Ishikawa (cell line): ENCODE measurements around the gene EIF4E3.

Experiments used
- CEBPB ChIP-seq: IDR thresholded peaks from 2 replicates; pipeline ENCODE4 v1.6.1; 2012
- CREB1 ChIP-seq: IDR thresholded peaks from 2 replicates; pipeline ENCODE4 v1.6.1; 2012; ENCODE audit warnings: low read depth
- EGR1 ChIP-seq: IDR thresholded peaks from 2 replicates; pipeline ENCODE4 v1.6.1; 2012
- EP300 ChIP-seq: IDR thresholded peaks from 2 replicates; pipeline ENCODE4 v1.6.1; 2012; ENCODE audit warnings: borderline replicate concordance
- FOXM1 ChIP-seq: IDR thresholded peaks from 2 replicates; pipeline ENCODE4 v1.6.1; 2012; ENCODE audit warnings: low read depth, borderline replicate concordance
- MAX ChIP-seq: IDR thresholded peaks from 2 replicates; pipeline ENCODE4 v1.6.1; 2012
- NFIC ChIP-seq: IDR thresholded peaks from 2 replicates; pipeline ENCODE4 v1.6.1; 2012
- RAD21 ChIP-seq: IDR thresholded peaks from 2 replicates; pipeline ENCODE4 v1.6.1; 2012; ENCODE audit warnings: low read depth
- REST ChIP-seq: IDR thresholded peaks from 2 replicates; pipeline ENCODE4 v1.6.1; 2012; ENCODE audit warnings: low read depth, mild to moderate bottlenecking
- TAF1 ChIP-seq: IDR thresholded peaks from 2 replicates; pipeline ENCODE4 v1.6.1; 2012; ENCODE audit warnings: low read depth, mild to moderate bottlenecking
- TCF12 ChIP-seq: IDR thresholded peaks from 2 replicates; pipeline ENCODE4 v1.6.1; 2012; ENCODE audit warnings: low read depth
- TEAD4 ChIP-seq: IDR thresholded peaks from 2 replicates; pipeline ENCODE4 v1.6.1; 2012
- USF1 ChIP-seq: IDR thresholded peaks from 2 replicates; pipeline ENCODE4 v1.6.1; 2012
- YY1 ChIP-seq: IDR thresholded peaks from 2 replicates; pipeline ENCODE4 v1.6.1; 2012; ENCODE audit warnings: low read depth
- ZBTB7A ChIP-seq: IDR thresholded peaks from 2 replicates; pipeline ENCODE4 v1.6.1; 2012; ENCODE audit warnings: low read depth

EIF4E3 gene

GRCh38 chr3:71701251-71701762 lies 23.9 kb downstream of the EIF4E3 start:
- TF ChIP-seq TAF1 (no peak), RAD21 (no peak), CREB1 (no peak), YY1 (no peak), USF1 (no peak), FOXM1 (no peak), TEAD4 (no peak), EGR1 (no peak), MAX (no peak), ZBTB7A (no peak), NFIC (no peak), CEBPB (no peak), REST (no peak), TCF12 (no peak), EP300 (no peak)

- TF ChIP-seq CEBPB (no peak), FOXM1 (no peak), TCF12 (no peak), USF1 (no peak), REST (no peak)
Measured at GRCh38 chr3:71695000-71695482, 30.2 kb downstream of the EIF4E3 start.

GRCh38 chr3:71694358-71694999 lies 30.7 kb downstream of the EIF4E3 start:
- no peak for TF ChIP-seq TEAD4
- no peak for TF ChIP-seq CEBPB
- no peak for TF ChIP-seq EP300
- TF ChIP-seq REST: no peak
- TF ChIP-seq TAF1: no peak
- no peak for TF ChIP-seq NFIC
- TF ChIP-seq CREB1: no peak
- no peak for TF ChIP-seq MAX
- no peak for TF ChIP-seq TCF12
- TF ChIP-seq YY1: no peak
- TF ChIP-seq RAD21: no peak
- no peak for TF ChIP-seq EGR1
- no peak for TF ChIP-seq ZBTB7A
- TF ChIP-seq FOXM1: no peak
- TF ChIP-seq USF1: no peak

GRCh38 chr3:71693641-71694040 lies 31.6 kb downstream of the EIF4E3 start:
- no peak for TF ChIP-seq USF1
- no peak for TF ChIP-seq EGR1
- no peak for TF ChIP-seq MAX
- TF ChIP-seq CREB1: no peak
- TF ChIP-seq YY1: no peak
- no peak for TF ChIP-seq TAF1
- TF ChIP-seq FOXM1: no peak
- no peak for TF ChIP-seq REST
- no peak for TF ChIP-seq RAD21
- TF ChIP-seq TEAD4: no peak
- no peak for TF ChIP-seq TCF12
- TF ChIP-seq ZBTB7A: no peak
